ENCODE measurements around the gene UBTF.

Gene UBTF, protein sequence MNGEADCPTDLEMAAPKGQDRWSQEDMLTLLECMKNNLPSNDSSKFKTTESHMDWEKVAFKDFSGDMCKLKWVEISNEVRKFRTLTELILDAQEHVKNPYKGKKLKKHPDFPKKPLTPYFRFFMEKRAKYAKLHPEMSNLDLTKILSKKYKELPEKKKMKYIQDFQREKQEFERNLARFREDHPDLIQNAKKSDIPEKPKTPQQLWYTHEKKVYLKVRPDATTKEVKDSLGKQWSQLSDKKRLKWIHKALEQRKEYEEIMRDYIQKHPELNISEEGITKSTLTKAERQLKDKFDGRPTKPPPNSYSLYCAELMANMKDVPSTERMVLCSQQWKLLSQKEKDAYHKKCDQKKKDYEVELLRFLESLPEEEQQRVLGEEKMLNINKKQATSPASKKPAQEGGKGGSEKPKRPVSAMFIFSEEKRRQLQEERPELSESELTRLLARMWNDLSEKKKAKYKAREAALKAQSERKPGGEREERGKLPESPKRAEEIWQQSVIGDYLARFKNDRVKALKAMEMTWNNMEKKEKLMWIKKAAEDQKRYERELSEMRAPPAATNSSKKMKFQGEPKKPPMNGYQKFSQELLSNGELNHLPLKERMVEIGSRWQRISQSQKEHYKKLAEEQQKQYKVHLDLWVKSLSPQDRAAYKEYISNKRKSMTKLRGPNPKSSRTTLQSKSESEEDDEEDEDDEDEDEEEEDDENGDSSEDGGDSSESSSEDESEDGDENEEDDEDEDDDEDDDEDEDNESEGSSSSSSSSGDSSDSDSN

DNA sequence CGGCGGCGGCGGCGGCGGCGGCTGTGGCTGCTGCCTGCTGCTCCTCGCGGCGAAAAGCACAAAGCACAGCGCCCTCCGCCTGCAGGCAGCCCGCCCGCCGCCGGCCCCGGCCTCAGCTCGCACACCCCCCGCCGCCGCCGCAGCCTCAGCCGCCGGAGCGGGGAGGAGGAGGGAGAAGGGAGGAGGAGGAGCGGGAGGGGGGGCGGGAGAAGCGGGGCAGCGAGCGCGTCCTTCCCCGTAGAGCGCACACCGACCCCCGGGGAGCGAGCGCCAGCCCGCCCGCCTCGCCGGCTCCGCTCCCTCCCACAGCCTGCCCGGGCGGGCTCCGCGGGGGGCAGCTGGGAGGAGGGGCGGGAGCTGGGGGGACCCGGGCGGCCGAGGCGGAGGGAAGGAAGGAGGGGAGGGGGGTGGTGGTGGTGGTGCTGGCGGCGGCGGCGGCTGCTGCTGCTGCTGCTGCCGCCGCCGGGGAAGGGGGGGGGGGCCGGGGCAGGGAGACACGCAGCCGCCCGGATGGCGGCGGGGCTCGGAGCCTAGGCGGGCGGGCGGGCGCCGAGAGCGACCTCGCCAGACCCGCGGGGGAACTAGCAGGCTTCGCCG lies at the start of gene UBTF:
UBTF (minus strand) TSS at position 60 of the 597 bp plus-strand sequence. CDS start 1,446 bp downstream, outside the sequence.
- DNase-seq: peak; percentile 62

DNA sequence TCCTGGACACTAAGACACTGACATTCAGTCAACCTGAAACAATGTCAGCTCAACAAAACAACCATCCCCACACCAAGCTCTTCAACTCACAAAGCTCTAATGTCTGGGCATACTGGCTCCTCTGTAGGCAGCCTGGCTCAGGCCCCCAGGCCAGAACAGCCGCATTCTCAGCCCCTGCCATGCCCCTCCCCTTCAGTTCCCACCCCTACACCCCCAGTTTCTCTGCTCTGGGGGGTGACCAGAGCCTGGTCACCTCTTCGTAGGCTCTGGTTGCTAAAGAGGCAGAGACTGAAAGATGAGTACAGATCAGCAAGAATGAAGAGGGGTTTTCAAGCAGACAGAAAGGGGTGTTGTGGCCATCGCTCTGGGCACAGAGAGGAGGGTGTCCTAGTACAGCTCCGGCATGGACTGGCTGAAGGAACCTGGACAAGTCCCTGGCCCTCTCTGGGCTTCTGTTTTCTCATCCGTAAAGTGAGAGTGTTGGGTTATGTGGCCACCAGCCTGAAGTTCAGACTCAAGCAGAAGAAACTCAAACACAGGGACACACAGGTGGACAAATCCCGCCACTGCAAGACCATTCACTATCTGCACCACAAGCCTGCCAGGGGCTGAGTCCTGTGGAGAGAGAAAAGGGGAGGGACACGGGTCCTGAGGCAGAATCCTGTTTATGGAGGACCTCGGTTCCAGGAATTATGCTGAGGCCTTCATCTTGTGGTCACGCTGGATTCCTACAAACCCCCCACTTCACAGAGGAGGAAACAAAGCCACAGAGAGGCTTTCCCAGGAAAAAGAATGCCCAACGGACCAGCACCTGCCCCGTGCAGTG lies 49.4 kb upstream of the UBTF start:
- no peak for DNase-seq

DNA sequence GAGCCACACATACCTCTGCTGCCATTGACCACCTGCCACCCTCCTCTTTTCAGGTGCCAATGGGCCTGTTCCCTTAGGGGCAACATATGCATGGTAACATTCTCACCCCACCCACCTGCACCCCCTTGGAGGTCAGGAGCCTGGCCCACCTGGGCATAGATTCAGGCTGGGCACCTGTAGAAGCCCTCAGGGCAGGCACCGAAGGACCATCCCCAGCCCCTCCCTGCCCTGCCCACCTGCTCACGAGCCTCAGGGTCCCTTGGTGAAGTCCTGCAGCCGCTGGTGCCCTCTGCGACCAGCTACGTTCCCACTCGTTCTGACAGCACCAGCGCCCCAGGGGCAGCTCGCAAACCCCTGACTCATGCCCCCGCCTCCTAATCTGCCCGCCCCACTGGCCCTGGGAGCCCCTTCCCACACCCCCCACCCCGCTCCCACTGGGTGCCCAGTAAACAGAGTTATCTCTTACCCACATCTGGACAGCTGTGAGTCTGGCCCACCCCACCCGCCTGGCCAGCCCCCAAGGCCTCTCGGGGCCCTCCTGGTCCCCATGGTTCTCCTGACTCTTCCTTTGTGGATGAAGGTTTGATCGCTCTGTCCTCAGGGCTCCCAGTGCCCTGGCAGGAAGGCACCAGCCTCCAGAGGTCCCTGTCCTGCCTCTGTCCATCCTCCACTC lies 48.5 kb upstream of the UBTF start, which contains the start of gene SLC4A1:
SLC4A1 (minus strand) TSS at position 318 of the 673 bp plus-strand sequence. CDS start 5,269 bp downstream, outside the sequence.
- DNase-seq: no peak

DNA sequence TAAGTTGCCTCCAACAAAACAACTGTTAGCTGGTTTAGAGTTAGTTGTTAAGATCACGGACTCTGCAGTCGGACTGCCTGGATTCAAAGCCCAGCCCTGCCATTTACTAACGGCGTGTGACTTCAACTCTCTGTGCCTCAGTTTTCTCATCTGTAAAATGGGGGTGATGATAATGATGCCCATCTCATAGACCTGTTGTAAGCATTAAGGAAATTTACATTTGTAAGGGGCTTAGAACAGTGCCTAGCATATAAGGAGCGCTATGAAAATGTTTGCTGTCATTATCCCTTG lies 47.6 kb upstream of the UBTF start:
- no peak for DNase-seq

DNA sequence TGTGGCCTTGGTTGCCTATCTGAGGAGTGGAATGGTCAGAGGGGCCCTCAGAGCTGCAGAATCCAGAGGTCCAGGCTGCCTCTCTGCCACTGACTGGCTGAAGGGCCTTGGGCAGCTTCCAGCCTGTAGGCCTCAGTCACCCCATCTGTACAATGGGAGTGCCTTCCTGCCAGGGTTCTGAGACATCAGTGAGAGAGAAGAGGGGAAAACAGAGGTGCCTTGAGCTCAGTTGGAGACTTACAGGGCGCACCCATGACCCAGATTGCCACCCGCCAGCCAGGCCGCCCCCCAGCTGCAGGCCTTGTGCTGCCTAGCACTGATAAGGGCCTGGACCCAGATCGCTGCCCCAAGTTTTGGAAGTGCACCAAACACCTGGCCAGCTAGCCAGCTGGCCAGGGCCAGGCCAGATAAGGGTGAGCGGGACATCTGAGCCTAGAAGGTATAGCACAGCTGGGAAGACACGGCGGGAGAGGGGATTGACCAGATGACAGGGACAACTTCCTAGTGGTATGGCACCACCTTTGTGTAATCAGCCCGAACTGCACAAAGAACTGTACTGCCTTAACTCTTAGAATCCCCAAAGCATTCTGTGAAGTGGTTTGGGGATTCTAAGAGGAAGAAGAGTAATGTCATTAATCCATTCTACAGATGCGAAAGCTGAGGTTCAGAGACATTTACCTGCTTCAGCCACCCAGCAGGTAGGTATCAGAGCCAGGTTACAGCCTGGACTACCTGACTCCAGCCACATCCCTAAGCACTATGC lies 47.1 kb upstream of the UBTF start:
- DNase-seq: no peak

DNA sequence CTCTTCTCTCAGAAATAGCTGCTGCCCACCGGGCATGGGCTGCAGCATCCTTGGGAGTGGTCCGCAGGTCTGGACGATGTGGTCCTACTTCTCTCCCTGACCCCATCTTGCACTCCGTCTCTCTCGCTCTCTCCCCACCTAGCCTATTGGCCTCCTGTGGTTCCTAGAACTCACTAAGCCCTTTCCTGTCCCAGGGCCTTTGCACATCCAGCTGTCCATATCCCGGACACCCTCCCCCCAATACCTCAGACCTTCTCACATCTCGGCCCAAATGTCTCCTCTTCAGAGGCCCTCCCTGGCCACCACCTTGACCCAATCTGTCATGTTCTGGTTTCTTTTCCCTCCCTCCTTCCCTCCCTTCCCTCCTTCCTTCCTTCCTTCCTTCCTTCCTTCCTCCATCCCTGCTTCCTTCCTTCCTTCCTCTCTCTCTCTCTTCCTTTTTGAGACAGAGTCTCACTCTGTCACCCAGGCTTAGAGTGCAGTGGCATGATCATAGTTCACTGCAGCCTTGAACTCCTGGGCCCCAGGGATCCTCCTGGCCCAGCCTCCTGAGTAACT lies 43.9 kb upstream of the UBTF start:
- DNase-seq: no peak

DNA sequence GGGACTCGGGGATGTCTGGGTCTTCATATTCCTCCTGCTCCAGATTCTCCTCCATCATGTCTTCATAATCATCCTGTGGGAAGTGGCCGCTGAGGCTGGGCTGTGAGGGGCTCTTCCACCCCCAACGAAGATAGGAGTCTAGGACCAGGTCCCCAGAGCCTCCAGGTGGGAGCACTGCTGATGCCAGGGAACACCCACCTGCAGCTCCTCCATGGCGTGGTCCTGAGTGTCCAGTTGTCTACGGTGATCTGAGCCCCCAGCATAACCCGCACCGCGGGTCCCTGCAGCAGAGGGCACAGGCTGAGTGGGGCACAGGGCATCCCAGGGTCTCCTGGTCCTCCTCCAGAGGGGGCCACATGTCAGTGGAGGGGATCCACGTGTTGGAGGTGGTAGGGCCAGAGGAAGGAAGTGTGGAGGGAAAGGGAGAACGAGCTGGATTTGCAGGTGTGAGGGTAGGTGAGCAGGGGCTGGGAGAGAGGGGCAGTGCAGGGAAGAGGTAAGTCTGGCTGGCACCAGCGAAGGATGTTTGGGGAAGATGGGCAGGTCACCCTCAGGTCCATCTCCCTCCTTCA lies 43.3 kb upstream of the UBTF start:
- no peak for DNase-seq

DNA sequence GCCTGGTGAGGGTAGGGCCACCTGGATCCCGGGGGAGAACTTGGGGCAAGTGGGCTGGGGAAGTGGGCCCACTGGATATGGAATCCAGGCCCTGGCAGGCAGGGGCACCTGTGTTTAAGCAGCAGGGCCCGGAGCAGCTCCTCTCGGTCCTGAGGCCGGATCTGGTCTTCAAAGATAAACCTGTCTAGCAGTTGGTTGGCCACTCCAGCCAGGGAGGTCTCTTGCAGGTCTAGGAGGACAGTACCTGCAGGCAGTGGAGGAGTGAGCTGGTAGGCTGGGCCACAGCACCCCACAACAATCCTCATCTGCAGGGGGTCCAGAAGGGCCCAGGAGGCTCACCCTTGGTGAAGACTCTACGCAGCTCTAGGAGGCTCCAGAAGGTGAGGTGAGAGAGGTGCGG lies 40.8 kb upstream of the UBTF start:
- DNase-seq: no peak

DNA sequence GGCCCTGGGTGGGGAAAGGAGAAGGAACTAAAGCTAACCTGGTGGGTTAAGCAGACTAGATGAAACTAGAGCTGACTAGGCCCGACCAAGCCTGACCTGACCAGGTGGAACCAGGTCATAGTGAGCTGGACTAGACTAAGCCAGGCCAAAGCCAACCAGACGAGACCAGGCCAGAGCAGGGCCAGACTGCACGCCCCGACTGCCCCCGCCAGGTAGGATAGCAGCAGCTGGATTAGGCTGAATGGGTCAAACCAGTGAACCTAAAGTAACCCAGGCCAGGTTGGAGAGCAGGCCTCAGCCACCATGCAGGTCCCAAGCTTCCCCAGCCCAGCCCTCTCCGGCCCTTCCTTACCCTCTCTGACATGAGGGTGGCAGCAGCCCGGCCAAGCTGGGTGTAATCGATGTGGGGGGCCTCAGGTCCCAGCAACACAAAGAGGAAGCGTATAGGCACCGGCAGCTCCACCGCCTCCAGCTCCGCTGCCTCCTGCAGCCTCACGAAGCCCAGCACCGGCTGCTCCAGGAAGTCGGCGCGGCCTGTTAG lies 39.4 kb upstream of the UBTF start:
- no peak for DNase-seq

DNA sequence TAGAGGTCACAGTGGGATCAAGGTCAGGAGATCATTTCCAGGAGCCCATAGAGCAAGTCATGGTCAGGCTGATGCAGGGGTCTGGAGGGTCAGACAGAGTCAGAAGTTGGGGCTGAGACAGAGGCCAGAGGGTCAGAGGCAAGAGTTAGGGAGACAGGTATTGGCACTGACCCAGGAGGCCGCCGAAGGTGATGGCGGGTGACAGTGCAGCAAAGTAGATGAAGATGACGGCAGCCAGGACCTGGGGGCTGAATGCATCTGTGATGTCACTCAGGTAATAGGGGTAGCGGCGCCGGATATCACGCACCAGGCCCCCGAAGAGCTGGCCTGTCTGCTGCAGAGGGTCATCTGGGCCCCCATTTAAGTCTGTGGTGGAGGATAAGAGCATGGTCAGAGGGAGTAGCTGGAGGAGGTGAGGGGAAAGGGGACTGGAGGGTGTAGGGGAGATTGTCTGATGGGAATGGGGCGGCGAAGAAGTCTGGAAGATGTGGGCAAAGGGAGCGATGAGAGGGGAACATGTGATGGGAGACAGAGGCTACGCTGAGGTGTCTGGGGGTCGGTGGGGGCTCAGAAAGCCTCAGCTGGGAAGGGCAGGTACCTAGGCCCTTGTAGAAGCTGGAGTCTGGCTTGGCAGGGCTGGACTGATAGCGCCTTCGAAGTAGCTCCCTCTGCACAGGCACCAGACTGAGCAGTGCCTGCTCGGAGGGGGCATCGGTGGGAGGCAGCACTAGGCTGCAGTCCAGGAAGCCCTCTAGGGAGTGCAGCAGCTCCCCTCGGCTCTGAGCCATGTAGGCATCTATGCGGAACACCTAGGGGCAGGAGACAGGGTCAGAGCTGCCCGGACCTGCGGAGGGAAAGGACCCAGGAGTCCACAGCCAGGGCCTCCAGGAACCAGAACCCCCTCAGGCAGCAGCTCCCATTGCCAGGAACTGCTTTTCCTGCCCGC lies 38.6 kb upstream of the UBTF start:
- no peak for DNase-seq

DNA sequence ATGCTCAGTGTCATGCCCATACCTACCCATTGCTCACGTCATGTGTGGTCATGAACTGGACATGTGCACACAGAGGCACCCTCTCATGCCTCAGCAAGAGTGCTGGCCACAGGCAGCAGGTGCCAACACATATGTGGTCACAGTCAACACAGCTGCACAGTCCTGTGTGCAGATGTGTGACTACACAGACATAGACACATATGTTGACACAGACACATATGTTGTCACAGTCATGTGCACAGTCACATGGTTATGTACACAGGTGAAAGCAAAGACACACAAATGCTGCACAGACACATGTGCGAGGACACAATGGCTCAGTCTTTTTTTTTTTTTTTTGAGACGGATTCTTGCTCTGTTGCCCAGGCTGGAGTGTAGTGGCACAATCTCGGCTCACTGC lies 37.2 kb upstream of the UBTF start:
- DNase-seq: no peak

DNA sequence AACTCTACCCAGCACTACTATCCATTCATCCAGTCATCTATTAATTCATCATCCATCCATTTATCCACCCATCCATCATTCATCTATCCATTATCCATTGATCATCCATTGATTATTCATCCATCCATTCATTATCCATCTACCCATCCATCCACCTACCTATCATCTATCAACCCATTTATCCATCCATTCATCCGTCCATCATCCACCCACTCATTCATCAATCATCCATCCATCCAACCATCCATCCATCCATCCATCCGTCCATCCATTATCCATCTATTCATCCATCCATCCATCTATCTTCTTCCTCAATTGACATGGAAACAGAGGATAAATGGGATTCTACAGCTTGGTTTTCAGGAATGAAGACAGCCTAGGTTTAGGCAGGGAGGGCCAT lies 36.4 kb upstream of the UBTF start:
- DNase-seq: no peak

DNA sequence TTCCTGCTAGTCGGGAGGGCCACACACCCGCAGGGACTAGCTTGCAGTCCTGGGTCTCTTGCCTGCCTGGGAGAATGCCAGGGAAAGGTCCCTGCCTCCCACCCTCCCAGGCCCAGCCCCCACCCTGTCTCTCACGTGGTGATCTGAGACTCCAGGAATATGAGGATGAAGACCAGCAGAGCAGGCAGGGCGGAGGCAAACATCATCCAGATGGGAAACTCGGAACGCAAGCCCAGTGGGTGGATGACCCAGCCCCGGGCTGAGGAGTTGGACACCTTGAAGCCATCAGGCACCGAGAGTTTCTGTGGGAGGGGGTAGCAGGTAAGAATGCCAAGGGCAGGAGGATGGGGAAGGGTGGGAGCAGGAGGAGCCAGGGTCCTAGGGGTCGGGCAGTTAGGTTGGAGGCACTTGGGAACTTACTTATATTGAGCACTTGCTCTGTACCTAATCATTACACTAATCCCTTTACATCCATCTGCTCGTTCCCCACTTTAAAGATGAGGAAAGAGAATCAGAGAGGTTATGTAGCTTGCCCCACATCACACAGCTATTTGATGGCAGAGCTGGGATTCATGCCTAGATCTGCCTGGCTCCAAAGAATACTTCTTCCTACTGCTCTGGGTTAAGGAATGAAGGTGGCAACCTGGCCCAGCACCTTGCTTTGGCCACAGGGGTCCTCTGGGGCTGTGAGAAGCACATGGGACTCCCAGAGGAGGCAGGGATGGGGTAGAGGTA lies 35.1 kb upstream of the UBTF start:
- DNase-seq: no peak

DNA sequence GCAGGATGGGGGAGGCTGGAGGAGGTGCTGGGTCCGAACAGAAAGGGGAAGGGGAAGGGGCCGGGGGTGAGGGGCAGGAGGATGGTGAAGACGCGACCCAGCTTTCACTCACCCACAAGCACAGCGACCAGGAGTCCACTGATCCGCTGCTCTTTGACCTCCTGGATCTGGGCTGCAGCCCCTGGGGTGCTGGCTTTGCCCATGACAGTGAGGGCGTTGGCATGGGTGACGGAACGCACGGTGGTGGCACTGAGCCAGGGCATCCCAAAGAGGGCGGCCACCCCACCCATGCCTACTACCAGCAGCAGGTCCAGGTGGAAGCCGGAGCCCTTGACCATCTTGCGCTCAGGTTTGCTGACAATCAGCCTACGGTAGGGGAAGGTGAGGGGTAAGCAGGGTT lies 33.5 kb upstream of the UBTF start:
- no peak for DNase-seq

DNA sequence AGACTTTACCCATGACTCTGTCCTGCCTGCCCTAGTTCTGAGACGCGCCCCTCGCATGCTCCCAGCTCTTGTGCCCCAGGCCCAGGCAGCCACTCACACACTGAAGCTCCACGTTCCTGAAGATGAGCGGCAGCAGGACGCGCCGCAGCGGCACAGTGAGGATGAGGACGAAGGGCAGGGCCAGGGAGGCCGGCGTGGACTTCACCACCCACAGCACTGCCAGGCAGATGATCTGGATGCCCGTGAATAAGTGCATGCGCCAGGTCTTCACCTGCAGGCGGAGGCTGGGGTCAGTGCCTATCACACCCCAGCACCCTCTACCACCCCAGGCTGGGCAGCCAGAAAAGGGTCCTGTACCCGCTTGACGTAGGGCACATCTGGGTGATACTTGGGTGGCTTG lies 31.6 kb upstream of the UBTF start:
- no peak for DNase-seq

DNA sequence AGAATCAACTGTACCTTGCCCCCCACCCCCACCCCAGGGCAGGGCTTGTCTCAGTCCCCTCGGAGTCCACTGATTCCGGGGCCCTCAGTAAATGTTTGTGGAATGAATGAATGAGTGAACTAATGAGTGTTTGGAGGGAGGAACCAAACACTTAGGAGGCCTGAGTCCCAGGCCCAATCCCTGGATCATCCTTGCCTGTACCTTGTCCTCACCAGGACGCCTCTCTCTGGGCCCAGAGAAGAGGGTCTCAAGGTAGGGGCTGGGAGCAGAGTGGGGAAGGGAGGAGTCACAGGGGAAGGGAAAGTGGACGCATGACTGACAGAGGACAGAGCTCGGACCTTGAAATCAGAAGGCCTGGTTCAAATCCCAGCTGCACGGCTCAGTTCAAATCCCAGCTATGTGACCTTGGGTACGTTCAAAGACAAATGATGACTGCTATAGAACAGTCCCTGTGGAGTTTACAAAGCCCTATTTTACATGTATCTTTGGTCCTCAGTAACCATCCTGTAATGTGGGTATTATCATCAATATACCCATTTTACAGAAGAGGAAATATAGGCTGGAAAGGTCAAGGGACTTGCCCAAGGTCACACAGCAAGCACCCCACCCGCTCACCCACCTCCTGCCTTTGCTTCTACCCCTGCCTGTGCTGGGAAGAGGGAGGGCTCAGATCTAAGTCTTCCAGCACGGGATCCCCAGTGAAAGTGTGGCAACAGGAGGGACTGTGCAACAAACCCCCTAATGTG lies 30.2 kb upstream of the UBTF start:
- no peak for DNase-seq

DNA sequence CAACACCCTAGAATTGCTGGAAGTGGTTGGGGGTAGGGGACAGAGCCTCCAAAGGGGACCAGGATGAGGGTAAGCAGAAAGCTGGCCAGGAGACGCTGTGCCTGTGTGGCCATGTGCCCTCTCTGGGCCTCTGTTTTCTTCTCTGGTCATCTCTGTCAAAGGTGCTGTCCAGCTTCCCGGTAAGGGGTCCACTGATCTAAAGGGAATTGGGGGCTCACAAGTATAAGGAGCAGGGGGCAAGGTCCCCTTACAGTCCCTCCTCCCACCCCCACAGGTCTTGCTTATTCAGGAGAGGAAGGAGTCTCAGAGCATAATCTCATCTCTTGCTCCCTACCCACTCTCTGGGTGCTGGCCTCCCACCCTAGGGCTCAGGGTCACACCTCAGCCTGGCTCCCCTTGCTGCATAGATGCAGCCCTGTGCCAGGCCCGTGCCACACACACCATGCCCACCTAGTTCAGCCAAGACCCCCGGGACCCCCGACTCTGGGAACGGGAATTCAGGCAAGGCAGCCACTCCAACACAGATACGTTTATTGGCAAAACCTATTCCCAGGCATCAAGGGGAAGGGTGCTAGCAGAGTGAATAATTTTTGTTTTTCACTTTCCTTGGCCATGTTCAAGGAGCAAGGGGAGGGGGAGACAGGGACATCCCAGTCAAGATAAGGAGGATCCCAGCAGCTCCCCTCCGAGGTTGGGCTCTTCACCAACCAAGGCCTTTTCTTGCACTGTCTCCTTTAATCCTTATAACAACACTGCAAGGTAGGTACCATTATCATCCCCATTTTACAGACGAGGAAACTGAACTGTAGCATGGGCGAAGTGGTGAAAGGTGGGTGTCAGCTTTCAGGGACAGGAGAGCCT lies 28.6 kb upstream of the UBTF start:
- no peak for DNase-seq

All from activated CD4-positive, alpha-beta T cell treated with anti-CD3 and anti-CD28 coated beads for 1 hour (primary cell).